Measurements from ENCODE around the gene GPR142. TPM values are rescaled to one million over a fixed set of nuclear protein-coding genes. Genes with fewer than 3 reads are reported as not detected.

The GPR142 gene
- total and polyA plus RNA-seq, 2 of the 13 experiments (the other 11 are each of a cell fraction or from before 2014, with no cell fraction given) = not detected

DNA sequence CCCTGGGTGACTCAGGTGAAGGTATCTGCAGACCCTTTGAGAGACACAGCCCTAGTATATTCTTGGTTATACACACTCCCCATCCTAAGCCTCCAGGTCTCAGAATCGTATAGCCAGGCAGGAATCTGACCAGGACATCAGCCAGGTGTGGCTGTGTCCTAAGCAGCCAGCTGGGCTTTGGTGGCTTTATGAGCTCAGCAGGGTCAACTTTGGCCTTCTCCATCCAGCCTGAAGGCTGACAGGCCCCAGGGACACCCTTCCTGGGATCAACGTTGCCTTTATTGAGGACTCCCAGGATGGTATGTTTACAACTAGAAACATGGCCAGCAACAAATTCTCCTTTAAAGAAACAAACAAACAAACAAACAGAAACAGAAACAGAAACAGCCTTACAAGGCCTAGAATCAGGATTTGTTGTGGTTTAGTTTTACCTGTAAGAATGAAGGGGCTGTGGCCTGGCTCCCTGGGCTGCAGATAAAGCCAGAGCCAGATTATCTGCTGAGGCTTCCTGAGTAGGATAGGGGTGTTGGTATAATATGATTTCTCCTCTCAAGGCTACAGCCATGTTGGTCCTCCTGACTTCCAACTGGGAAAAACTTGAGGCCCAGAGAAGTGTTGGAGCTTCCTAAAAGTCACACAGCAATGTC, 32.8 kb upstream of the GPR142 start:
- H3K79me2 ChIP-seq (ENCODE audit: insufficient read depth, low read length) = no peaks in the 10 kb centered on the region
- FAIRE-seq = no peak
- in situ Hi-C loops (cut with HindIII; ENCODE audit: extremely low pct_ligation_motif_present, low pct_unique_long_range_greater_than_20kb) = no loop called here

DNA sequence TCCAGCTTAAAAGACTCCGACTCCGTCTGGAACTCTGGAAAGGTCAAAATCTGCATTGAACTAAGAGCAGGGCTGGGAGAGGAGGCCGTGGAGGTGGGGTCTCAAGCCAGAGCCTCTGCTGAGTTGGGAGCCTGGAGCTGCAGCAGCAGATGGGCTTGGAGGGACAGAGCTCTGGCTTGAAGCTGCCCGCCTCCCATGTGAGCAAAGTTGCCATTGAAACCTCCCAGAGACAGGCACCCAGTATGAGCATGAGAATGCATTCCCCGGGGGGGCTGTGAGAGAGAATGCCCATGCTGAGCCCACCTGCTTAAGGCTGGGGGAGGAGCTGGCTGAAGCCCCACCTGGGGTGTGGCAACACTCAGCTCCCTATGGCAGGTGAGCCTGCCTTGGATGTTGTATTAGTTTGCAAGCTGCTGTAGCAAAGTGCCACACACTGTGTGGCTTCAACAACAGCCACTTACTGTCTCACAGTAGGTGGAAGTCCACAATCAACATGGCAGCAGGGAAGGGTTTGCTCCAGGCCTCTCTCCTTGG, 31.7 kb upstream of the GPR142 start:
- ChIA-PET POLR2A (no interaction called here), CTCF (ENCODE audit: low intra/inter-chr PET ratio, low total read pairs) (no interaction called here)
- Histone ChIP-seq H3K27me3 (ENCODE audit: control insufficient read depth in 1 of 2, insufficient read depth in 2 of 2, low read length in 2 of 2) (peaks cover 10 to 51% of the 10 kb centered on the region in 2 experiments; a peak in 4 of 5 replicates), H3K79me2 (ENCODE audit: insufficient read depth, low read length) (no peaks in the 10 kb centered on the region), H3K4me3 (replicated peaks in 1 of 3; ENCODE audit: insufficient read depth in 1 of 3, low read depth in 2 of 3, low read length in 3 of 3) (no peak overlapping the region), H3K9ac (ENCODE audit: insufficient read depth, low read depth, low read length) (no peak overlapping the region), H3K4me1 (ENCODE audit: insufficient read depth, low read length) (peaks cover 6% of the 10 kb centered on the region), H3K36me3 (replicated peaks in 1 of 2; ENCODE audit: control insufficient read depth in 1 of 2, insufficient read depth in 2 of 2, low read length in 2 of 2) (no peaks in the 10 kb centered on the region), H2AFZ (ENCODE audit: low read length) (no peak overlapping the region), H3K9me3 (ENCODE audit: low read length) (no peaks in the 10 kb centered on the region), H3K27ac (ENCODE audit: extremely low read length, insufficient read depth, low read length) (no peak overlapping the region), H3K4me2 (ENCODE audit: low read depth, low read length) (no peak overlapping the region), H4K20me1 (ENCODE audit: insufficient read depth, low read length) (no peaks in the 10 kb centered on the region)
- DNase-seq (ENCODE audit: low spot score) (no peak), ATAC-seq (no peak), FAIRE-seq (no peak)
- BruUV-seq (replicated peaks) = no TSS peak
- in situ Hi-C loops (cut with HindIII; ENCODE audit: extremely low pct_ligation_motif_present, low pct_unique_long_range_greater_than_20kb) (no loop called here), intact Hi-C loops (cut with micrococcal nuclease; ENCODE audit: unreplicated experiment) (no loop called here)
- WGBS (ENCODE audit: low lambda C conversion rate) = 45% methylated on average over 2 of the region's 5 CpGs
- TF ChIP-seq, protein P1, sequence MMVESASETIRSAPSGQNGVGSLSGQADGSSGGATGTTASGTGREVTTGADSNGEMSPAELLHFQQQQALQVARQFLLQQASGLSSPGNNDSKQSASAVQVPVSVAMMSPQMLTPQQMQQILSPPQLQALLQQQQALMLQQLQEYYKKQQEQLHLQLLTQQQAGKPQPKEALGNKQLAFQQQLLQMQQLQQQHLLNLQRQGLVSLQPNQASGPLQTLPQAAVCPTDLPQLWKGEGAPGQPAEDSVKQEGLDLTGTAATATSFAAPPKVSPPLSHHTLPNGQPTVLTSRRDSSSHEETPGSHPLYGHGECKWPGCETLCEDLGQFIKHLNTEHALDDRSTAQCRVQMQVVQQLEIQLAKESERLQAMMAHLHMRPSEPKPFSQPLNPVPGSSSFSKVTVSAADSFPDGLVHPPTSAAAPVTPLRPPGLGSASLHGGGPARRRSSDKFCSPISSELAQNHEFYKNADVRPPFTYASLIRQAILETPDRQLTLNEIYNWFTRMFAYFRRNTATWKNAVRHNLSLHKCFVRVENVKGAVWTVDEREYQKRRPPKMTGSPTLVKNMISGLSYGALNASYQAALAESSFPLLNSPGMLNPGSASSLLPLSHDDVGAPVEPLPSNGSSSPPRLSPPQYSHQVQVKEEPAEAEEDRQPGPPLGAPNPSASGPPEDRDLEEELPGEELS (CRISPR knock-in tag; IDR thresholded peaks at IDR 0.05) = no peak
- no peak for TF ChIP-seq MAFF (IDR thresholded peaks at IDR 0.05; ENCODE audit: low read depth, low read length)
- no peak for TF ChIP-seq SMARCE1 (IDR thresholded peaks at IDR 0.05; ENCODE audit: borderline replicate concordance)
- TF ChIP-seq ZNF12 (CRISPR knock-in tag; IDR thresholded peaks at IDR 0.05) = no peak
- no peak for TF ChIP-seq ZNF326 (CRISPR knock-in tag; IDR thresholded peaks at IDR 0.05; ENCODE audit: borderline replicate concordance)
- TF ChIP-seq, protein P2, sequence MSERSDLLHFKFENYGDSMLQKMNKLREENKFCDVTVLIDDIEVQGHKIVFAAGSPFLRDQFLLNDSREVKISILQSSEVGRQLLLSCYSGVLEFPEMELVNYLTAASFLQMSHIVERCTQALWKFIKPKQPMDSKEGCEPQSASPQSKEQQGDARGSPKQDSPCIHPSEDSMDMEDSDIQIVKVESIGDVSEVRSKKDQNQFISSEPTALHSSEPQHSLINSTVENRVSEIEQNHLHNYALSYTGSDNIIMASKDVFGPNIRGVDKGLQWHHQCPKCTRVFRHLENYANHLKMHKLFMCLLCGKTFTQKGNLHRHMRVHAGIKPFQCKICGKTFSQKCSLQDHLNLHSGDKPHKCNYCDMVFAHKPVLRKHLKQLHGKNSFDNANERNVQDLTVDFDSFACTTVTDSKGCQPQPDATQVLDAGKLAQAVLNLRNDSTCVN (CRISPR knock-in tag; IDR thresholded peaks at IDR 0.05; ENCODE audit: borderline replicate concordance) = no peak
- no peak for TF ChIP-seq NCOR1 (IDR thresholded peaks at IDR 0.05; ENCODE audit: borderline replicate concordance, low read length)
- TF ChIP-seq HDAC1 (CRISPR knock-in tag; IDR thresholded peaks at IDR 0.05) = no peak
- TF ChIP-seq ZNF552 (CRISPR knock-in tag; IDR thresholded peaks at IDR 0.05; ENCODE audit: borderline replicate concordance) = no peak
- no peak for TF ChIP-seq ZNF205 (CRISPR knock-in tag; IDR thresholded peaks at IDR 0.05)

More for the DNA sequence above, 32.8 kb upstream of the GPR142 start:
- Histone ChIP-seq H3K36me3 (replicated peaks in 1 of 2; ENCODE audit: control insufficient read depth in 1 of 2, insufficient read depth in 2 of 2, low read length in 2 of 2) (no peaks in the 10 kb centered on the region), H3K4me2 (ENCODE audit: low read depth, low read length) (no peak overlapping the region), H3K27me3 (ENCODE audit: control insufficient read depth in 1 of 2, insufficient read depth in 2 of 2, low read length in 2 of 2) (peaks cover 7 to 52% of the 10 kb centered on the region in 2 experiments), H3K9me3 (ENCODE audit: low read length) (no peaks in the 10 kb centered on the region), H3K4me1 (ENCODE audit: insufficient read depth, low read length) (no peaks in the 10 kb centered on the region), H3K9ac (ENCODE audit: insufficient read depth, low read depth, low read length) (no peak overlapping the region), H2AFZ (ENCODE audit: low read length) (no peak overlapping the region), H3K4me3 (replicated peaks in 1 of 3; ENCODE audit: insufficient read depth in 1 of 3, low read depth in 2 of 3, low read length in 3 of 3) (no peak overlapping the region), H3K27ac (ENCODE audit: extremely low read length, insufficient read depth, low read length) (no peak overlapping the region), H4K20me1 (ENCODE audit: insufficient read depth, low read length) (no peaks in the 10 kb centered on the region)
- WGBS (ENCODE audit: low lambda C conversion rate) = 15% methylated on average over 2 of the region's 2 CpGs
- ChIA-PET POLR2A (no interaction called here), CTCF (ENCODE audit: low intra/inter-chr PET ratio, low total read pairs) (no interaction called here)
- DNase-seq (ENCODE audit: low spot score) (no peak), ATAC-seq (no peak)
- TF ChIP-seq HMG20A (CRISPR knock-in tag; IDR thresholded peaks at IDR 0.05; ENCODE audit: borderline replicate concordance) = no peak
- peak; percentile 17; the same call in 1 of the 2 replicates for TF ChIP-seq ZNF768 (CRISPR knock-in tag; IDR thresholded peaks at IDR 0.05)
- no peak for TF ChIP-seq MTA1 (CRISPR knock-in tag; IDR thresholded peaks at IDR 0.05; ENCODE audit: borderline replicate concordance)
- TF ChIP-seq, protein P3, sequence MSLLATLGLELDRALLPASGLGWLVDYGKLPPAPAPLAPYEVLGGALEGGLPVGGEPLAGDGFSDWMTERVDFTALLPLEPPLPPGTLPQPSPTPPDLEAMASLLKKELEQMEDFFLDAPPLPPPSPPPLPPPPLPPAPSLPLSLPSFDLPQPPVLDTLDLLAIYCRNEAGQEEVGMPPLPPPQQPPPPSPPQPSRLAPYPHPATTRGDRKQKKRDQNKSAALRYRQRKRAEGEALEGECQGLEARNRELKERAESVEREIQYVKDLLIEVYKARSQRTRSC (CRISPR knock-in tag; IDR thresholded peaks at IDR 0.05; ENCODE audit: low read depth) = no peak
- BruUV-seq (replicated peaks) = no TSS peak
- intact Hi-C loops (cut with micrococcal nuclease; ENCODE audit: unreplicated experiment) = no loop called here

All from HepG2 (cell line).